ENCODE data around the gene ITGB6.

The ITGB6 gene

GRCh38 chr2:160050147-160050546 is 149.9 kb downstream of the ITGB6 start:
- no peak for DNase-seq (ENCODE audit: low read depth)
